22Rv1 (cell line): ENCODE data around the gene YAE1.

ENCODE experiments used
- ZFX ChIP-seq: fragments of 450-650 bp; IDR thresholded peaks from 2 replicates; pipeline ENCODE4 v1.6.1; 2017; ENCODE audit warnings: antibody characterized with exemption, borderline replicate concordance
- TF ChIP-seq, protein P1 (sequence below): fragments of 450-650 bp; IDR thresholded peaks from 2 replicates; pipeline ENCODE4 v1.5.1; 2017; ENCODE audit warnings: mild to moderate bottlenecking

DNA sequence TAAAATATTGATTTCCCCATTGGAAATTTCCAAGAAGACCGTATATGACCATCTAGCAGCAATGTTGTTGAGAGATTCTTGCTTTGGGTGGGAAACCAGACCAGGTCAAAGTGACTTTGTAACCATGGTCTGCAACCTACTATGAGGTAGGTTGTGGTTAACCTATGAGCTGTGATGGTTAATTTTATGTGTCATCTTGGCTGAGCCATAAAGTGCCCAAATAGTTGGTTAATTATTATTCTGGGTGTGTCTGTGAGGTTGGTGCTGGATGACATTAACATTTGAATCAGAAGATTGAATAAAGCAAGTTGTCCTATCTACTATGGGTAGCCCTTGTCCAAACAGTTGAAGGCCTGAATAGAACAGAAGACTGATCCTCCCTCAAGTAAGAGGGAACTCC, 38.9 kb downstream of the YAE1 start:
- TF ChIP-seq, protein P1, sequence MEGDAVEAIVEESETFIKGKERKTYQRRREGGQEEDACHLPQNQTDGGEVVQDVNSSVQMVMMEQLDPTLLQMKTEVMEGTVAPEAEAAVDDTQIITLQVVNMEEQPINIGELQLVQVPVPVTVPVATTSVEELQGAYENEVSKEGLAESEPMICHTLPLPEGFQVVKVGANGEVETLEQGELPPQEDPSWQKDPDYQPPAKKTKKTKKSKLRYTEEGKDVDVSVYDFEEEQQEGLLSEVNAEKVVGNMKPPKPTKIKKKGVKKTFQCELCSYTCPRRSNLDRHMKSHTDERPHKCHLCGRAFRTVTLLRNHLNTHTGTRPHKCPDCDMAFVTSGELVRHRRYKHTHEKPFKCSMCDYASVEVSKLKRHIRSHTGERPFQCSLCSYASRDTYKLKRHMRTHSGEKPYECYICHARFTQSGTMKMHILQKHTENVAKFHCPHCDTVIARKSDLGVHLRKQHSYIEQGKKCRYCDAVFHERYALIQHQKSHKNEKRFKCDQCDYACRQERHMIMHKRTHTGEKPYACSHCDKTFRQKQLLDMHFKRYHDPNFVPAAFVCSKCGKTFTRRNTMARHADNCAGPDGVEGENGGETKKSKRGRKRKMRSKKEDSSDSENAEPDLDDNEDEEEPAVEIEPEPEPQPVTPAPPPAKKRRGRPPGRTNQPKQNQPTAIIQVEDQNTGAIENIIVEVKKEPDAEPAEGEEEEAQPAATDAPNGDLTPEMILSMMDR = no peak
- no peak for TF ChIP-seq ZFX
